Measurements from ENCODE around the gene LRP1.

The LRP1 gene

GRCh38 chr12:57099047-57099714 lies 29.1 kb upstream of the LRP1 start:
- no peak for DNase-seq (ENCODE audit: low read depth, low spot score)
- no peak for TF ChIP-seq CTCF (IDR thresholded peaks at IDR 0.05; ENCODE audit: low read depth, low read length)
- H3K4me3 ChIP-seq (ENCODE audit: low read depth, low read length): no peak overlapping the region
- in situ Hi-C loops (cut with HindIII; ENCODE audit: low sequenced_read_pairs): no loop called here

GRCh38 chr12:57099766-57100165 lies 28.5 kb upstream of the LRP1 start:
- TF ChIP-seq CTCF (IDR thresholded peaks at IDR 0.05; ENCODE audit: low read depth, low read length): no peak
- H3K4me3 ChIP-seq (ENCODE audit: low read depth, low read length): no peak overlapping the region
- DNase-seq (ENCODE audit: low read depth, low spot score): no peak
- in situ Hi-C loops (cut with HindIII; ENCODE audit: low sequenced_read_pairs): no loop called here

GRCh38 chr12:57101892-57102695 lies 26.2 kb upstream of the LRP1 start:
- no peak for DNase-seq (ENCODE audit: low read depth, low spot score)
- in situ Hi-C loops (cut with HindIII; ENCODE audit: low sequenced_read_pairs): no loop called here
- no peak overlapping the region for H3K4me3 ChIP-seq (ENCODE audit: low read depth, low read length)
- no peak for TF ChIP-seq CTCF (IDR thresholded peaks at IDR 0.05; ENCODE audit: low read depth, low read length)

- no peak overlapping the region for H3K4me3 ChIP-seq (ENCODE audit: low read depth, low read length)
- DNase-seq (ENCODE audit: low read depth, low spot score): no peak
- in situ Hi-C loops (cut with HindIII; ENCODE audit: low sequenced_read_pairs): no loop called here
- TF ChIP-seq CTCF (IDR thresholded peaks at IDR 0.05; ENCODE audit: low read depth, low read length): no peak
These were observed 24.4 kb upstream of the LRP1 start for GRCh38 chr12:57103856-57104255.

- in situ Hi-C loops (cut with HindIII; ENCODE audit: low sequenced_read_pairs): no loop called here
- TF ChIP-seq CTCF (IDR thresholded peaks at IDR 0.05; ENCODE audit: low read depth, low read length): no peak
- no peak for DNase-seq (ENCODE audit: low read depth, low spot score)
- H3K4me3 ChIP-seq (ENCODE audit: low read depth, low read length): no peak overlapping the region
These were observed 23.9 kb upstream of the LRP1 start for GRCh38 chr12:57104292-57104910.

GRCh38 chr12:57105011-57105753 lies 23.1 kb upstream of the LRP1 start:
- no peak for TF ChIP-seq CTCF (IDR thresholded peaks at IDR 0.05; ENCODE audit: low read depth, low read length)
- no peak overlapping the region for H3K4me3 ChIP-seq (ENCODE audit: low read depth, low read length)

More at GRCh38 chr12:57105011-57105753, 23.1 kb upstream of the LRP1 start:
- in situ Hi-C loops (cut with HindIII; ENCODE audit: low sequenced_read_pairs): no loop called here
- no peak for DNase-seq (ENCODE audit: low read depth, low spot score)
